A673 (cell line): Measurements from ENCODE around the gene TEN1. TPM values are rescaled to one million over a fixed set of nuclear protein-coding genes. Genes with fewer than 3 reads are reported as not detected.

Experiments
- BruUV-seq: library from RNA; stranded (reverse); fragments of 400-500 nt; replicated peaks from 2 replicates; lab custom pipeline; 2021; lab: Mats Ljungman, UMichigan
- CTCF ChIA-PET: fragments of 300-600 bp; sonication (Branson Sonifier 250); formaldehyde crosslinking; loops from one replicate; lab custom pipeline; 2022; ENCODE audit warnings: antibody characterized with exemption; lab: Charles Lee
- POLR2A ChIA-PET: fragments of 300-600 bp; sonication (Branson Sonifier 250); formaldehyde crosslinking; loops from one replicate; lab custom pipeline; 2022; ENCODE audit warnings: antibody characterized with exemption; ENCODE audit not compliant: low non-redundant PET; lab: Charles Lee
- DNase-seq: peaks from one replicate; pipeline ENCODE4 v3.0.0-alpha.2; 2015; ENCODE audit warnings: low spot score
- H3K27ac ChIP-seq: fragments of 200-600 bp; sonication (generic); 2 replicates; pipeline ENCODE4 v1.5.1; 2016; ENCODE audit warnings: mixed run types, low read depth, mild to moderate bottlenecking, mixed read lengths, antibody characterized with exemption, low read length; ENCODE audit not compliant: poor library complexity, severe bottlenecking
- H3K27me3 ChIP-seq: fragments of 200-600 bp; sonication (generic); replicated peaks from 2 replicates; pipeline ENCODE4 v1.6.1; 2017; ENCODE audit warnings: mixed run types, low read depth, mild to moderate bottlenecking, mixed read lengths, antibody characterized with exemption, low read length; ENCODE audit not compliant: insufficient read depth, poor library complexity
- H3K36me3 ChIP-seq: fragments of 200-600 bp; sonication (generic); 2 replicates; pipeline ENCODE4 v1.6.1; 2016; ENCODE audit warnings: mixed run types, mild to moderate bottlenecking, mixed read lengths, antibody characterized with exemption, low read length; ENCODE audit not compliant: insufficient read depth, poor library complexity, severe bottlenecking
- H3K4me1 ChIP-seq: fragments of 200-600 bp; sonication (generic); 2 replicates; pipeline ENCODE4 v1.6.1; 2017; ENCODE audit warnings: mixed run types, mild to moderate bottlenecking, mixed read lengths, antibody characterized with exemption, low read length; ENCODE audit not compliant: insufficient read depth, poor library complexity, severe bottlenecking
- H3K4me3 ChIP-seq: fragments of 200-600 bp; sonication (generic); 2 replicates; pipeline ENCODE4 v1.5.1; 2016; ENCODE audit warnings: low read depth, mixed run types, mild to moderate bottlenecking, mixed read lengths, low read length; ENCODE audit not compliant: poor library complexity, severe bottlenecking
- H3K9me3 ChIP-seq: fragments of 200-600 bp; sonication (generic); 2 replicates; pipeline ENCODE4 v1.6.1; 2016; ENCODE audit warnings: mixed run types, low read depth, mild to moderate bottlenecking, mixed read lengths, antibody characterized with exemption, low read length; ENCODE audit not compliant: poor library complexity, severe bottlenecking
- CTCF ChIP-seq: fragments of 300-800, 200-600 bp; sonication (generic); conservative IDR thresholded peaks from 2 replicates; pipeline ENCODE4 v1.5.1; 2017; ENCODE audit warnings: low read depth, mild to moderate bottlenecking, antibody characterized with exemption, low read length, moderate library complexity, mixed read lengths
- EZH2 ChIP-seq: fragments of 200-600 bp; sonication (generic); IDR thresholded peaks from 2 replicates; pipeline ENCODE4 v1.6.1; 2017; ENCODE audit warnings: borderline replicate concordance, low read depth, mild to moderate bottlenecking, mixed read lengths, antibody characterized with exemption, low read length; ENCODE audit not compliant: poor library complexity, severe bottlenecking
- intact Hi-C: fragments of 100-400 bp; cut with micrococcal nuclease; formaldehyde crosslinking; loops from one replicate; pipeline ENCODE4 v1.10.0; 2022; ENCODE audit not compliant: unreplicated experiment
- total RNA-seq: library from RNA; stranded (reverse); gene quantifications from 2 replicates; pipeline ENCODE4 v1.2.3, GENCODE V29; 2021

Gene TEN1
- total RNA-seq, 1 experiment from 2014 or later = 16.2 TPM

- no peak overlapping the region for H3K4me3 ChIP-seq
- H3K27ac ChIP-seq = no peak overlapping the region
- no peaks in the 10 kb centered on the region for H3K27me3 ChIP-seq
- BruUV-seq = no TSS peak
- no peak for TF ChIP-seq EZH2
- TF ChIP-seq CTCF = no peak
- H3K4me1 ChIP-seq = peaks cover 4% of the 10 kb centered on the region
- DNase-seq = no peak
- H3K36me3 ChIP-seq = no peaks in the 10 kb centered on the region
- no peaks in the 10 kb centered on the region for H3K9me3 ChIP-seq
- ChIA-PET CTCF (interaction anchor here (1.3 to 1.4 kb wide), 2 partner anchors 9 to 12 kb away, joined by 3 read pairs; partner anchors contain the start of gene CDK3), POLR2A (no interaction called here)
- intact Hi-C loops = loop anchor here (10.0 kb wide), 1 partner anchor 63 kb away; the partner anchor contains the start of genes GALR2, SRP68 and ZACN
Observed at GRCh38 chr17:76011951-76012350, 32.9 kb downstream of the TEN1 start.

- no peaks in the 10 kb centered on the region for H3K36me3 ChIP-seq
- ChIA-PET CTCF (interaction anchor here (0.5 to 2.6 kb wide), 8 partner anchors 8 to 1079 kb away, joined by 3 to 21 read pairs (median 4); no protein-coding TSS in a partner anchor), POLR2A (no interaction called here)
- peaks cover 4% of the 10 kb centered on the region for H3K4me1 ChIP-seq
- H3K27me3 ChIP-seq = no peaks in the 10 kb centered on the region
- no peak for TF ChIP-seq EZH2
- no peak for TF ChIP-seq CTCF
- H3K4me3 ChIP-seq = no peak overlapping the region
- no TSS peak for BruUV-seq
- intact Hi-C loops = loop anchor here (10.0 kb wide), 1 partner anchor 61 kb away; the partner anchor contains the start of genes GALR2, SRP68 and ZACN
- no peaks in the 10 kb centered on the region for H3K9me3 ChIP-seq
- no peak overlapping the region for H3K27ac ChIP-seq
- no peak for DNase-seq
Observed at GRCh38 chr17:76013377-76013932, 34.4 kb downstream of the TEN1 start.

- no peaks in the 10 kb centered on the region for H3K36me3 ChIP-seq
- peak overlapping the region; percentile 13 for H3K4me3 ChIP-seq
- H3K4me1 ChIP-seq = peaks cover 4% of the 10 kb centered on the region
- CTCF ChIA-PET = interaction anchor here (0.5 to 2.6 kb wide), 12 partner anchors 9 to 1078 kb away, joined by 3 to 21 read pairs (median 4); partner anchors contain the start of gene CDK3
- H3K27ac ChIP-seq = no peak overlapping the region
- BruUV-seq = no TSS peak
- peak; percentile 81 for DNase-seq
- peak; percentile 98 for TF ChIP-seq CTCF
- TF ChIP-seq EZH2 = no peak
- POLR2A ChIA-PET = no interaction called here
- no peaks in the 10 kb centered on the region for H3K9me3 ChIP-seq
- intact Hi-C loops = loop anchor here (1.0 to 10.0 kb wide), 2 partner anchors 60 to 265 kb away; partner anchors contain the start of genes GALR2, SRP68 and ZACN
- H3K27me3 ChIP-seq = no peaks in the 10 kb centered on the region
Observed at GRCh38 chr17:76014100-76014924, 35.3 kb downstream of the TEN1 start.
